MCF 10A (cell line): ENCODE results near the gene CHRNA10. TPM values are rescaled to one million over a fixed set of nuclear protein-coding genes. Genes with fewer than 3 reads are reported as not detected.

ENCODE experiments used
- BruUV-seq: library from RNA; stranded (reverse); fragments of 400-500 nt; replicated peaks from 2 replicates; lab custom pipeline; 2021; lab: Mats Ljungman, UMichigan
- CTCF ChIA-PET: fragments of 300-600 bp; sonication (Branson Sonifier 250); formaldehyde crosslinking; extraction: SDS; loops from one replicate; lab custom pipeline; 2021; ENCODE audit warnings: antibody characterized with exemption, inconsistent platforms; lab: Yijun Ruan, JAX
- POLR2A ChIA-PET: fragments of 300-600, 350-650 bp; sonication (Branson Sonifier 250); formaldehyde crosslinking; extraction: SDS; loops from one replicate; lab custom pipeline; 2020; ENCODE audit warnings: antibody characterized with exemption, inconsistent platforms; lab: Yijun Ruan, JAX
- DNase-seq: peaks from one replicate; pipeline ENCODE4 v3.0.0-alpha.2; 2018; ENCODE audit not compliant: unreplicated experiment
- H3K27ac Mint-ChIP-seq: one replicate; pipeline ENCODE4 v1.8.0; 2022; ENCODE audit warnings: mild to moderate bottlenecking, low read depth, mixed read lengths; ENCODE audit not compliant: unreplicated experiment
- H3K27me3 Mint-ChIP-seq: one replicate; pipeline ENCODE4 v1.8.0; 2022; ENCODE audit warnings: mixed read lengths; ENCODE audit not compliant: insufficient read depth, unreplicated experiment
- H3K36me3 Mint-ChIP-seq: one replicate; pipeline ENCODE4 v1.8.0; 2022; ENCODE audit warnings: mild to moderate bottlenecking, moderate library complexity, mixed read lengths; ENCODE audit not compliant: insufficient read depth, unreplicated experiment
- H3K4me1 Mint-ChIP-seq: one replicate; pipeline ENCODE4 v1.8.0; 2022; ENCODE audit warnings: mixed read lengths; ENCODE audit not compliant: insufficient read depth, unreplicated experiment
- H3K4me3 Mint-ChIP-seq: one replicate; pipeline ENCODE4 v1.8.0; 2022; ENCODE audit warnings: mild to moderate bottlenecking, moderate library complexity, mixed read lengths; ENCODE audit not compliant: unreplicated experiment
- H3K9me3 Mint-ChIP-seq: one replicate; pipeline ENCODE4 v1.8.0; 2022; ENCODE audit warnings: mixed read lengths; ENCODE audit not compliant: unreplicated experiment
- intact Hi-C: fragments of 100-400 bp; cut with micrococcal nuclease; formaldehyde crosslinking; loops from 2 replicates; pipeline ENCODE4 v1.14.1; 2022
- total RNA-seq: library from RNA; stranded (reverse); gene quantifications from 2 replicates; pipeline ENCODE4 v1.2.3, GENCODE V29; 2022
- TF ChIP-seq, protein P1 (sequence below): fragments of 200-600 bp; IDR thresholded peaks from one replicate; pipeline ENCODE4 v1.8.0; 2022; ENCODE audit warnings: antibody characterized with exemption, mild to moderate bottlenecking; ENCODE audit not compliant: unreplicated experiment

CHRNA10 gene
- total RNA-seq, 1 experiment from 2014 or later = 2.5 TPM

DNA sequence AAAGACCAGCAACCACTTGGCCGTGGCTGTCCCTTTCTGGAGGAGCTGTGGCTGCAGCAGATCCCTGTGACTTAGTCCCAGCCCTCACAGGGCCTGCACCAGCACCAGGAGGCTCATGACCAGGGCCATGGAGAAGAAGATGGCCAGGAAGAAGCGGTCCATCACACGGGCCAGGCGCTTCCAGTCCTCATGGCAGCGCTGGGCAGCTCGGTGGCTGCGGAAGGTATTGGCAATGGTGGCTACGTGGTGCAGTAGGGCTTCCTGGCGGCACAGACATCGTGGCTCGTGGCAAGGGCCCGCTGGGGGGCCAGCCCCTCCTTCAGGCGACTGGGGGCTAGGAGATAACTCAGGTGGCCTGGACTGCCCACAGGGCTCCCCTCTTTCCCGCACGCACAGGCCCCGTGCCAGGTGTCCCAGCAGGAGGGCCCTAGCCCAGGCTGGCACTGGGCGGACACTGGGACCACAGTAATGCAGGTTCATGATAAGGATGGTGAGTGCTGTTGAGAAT, 5.1 kb downstream of the CHRNA10 start:
- TF ChIP-seq, protein P1, sequence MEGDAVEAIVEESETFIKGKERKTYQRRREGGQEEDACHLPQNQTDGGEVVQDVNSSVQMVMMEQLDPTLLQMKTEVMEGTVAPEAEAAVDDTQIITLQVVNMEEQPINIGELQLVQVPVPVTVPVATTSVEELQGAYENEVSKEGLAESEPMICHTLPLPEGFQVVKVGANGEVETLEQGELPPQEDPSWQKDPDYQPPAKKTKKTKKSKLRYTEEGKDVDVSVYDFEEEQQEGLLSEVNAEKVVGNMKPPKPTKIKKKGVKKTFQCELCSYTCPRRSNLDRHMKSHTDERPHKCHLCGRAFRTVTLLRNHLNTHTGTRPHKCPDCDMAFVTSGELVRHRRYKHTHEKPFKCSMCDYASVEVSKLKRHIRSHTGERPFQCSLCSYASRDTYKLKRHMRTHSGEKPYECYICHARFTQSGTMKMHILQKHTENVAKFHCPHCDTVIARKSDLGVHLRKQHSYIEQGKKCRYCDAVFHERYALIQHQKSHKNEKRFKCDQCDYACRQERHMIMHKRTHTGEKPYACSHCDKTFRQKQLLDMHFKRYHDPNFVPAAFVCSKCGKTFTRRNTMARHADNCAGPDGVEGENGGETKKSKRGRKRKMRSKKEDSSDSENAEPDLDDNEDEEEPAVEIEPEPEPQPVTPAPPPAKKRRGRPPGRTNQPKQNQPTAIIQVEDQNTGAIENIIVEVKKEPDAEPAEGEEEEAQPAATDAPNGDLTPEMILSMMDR = no peak
- H3K4me1 Mint-ChIP-seq = no peaks in the 10 kb centered on the region
- H3K27ac Mint-ChIP-seq = no peak overlapping the region
- no peaks in the 10 kb centered on the region for H3K27me3 Mint-ChIP-seq
- no TSS peak for BruUV-seq
- CTCF ChIA-PET = interaction anchor here (1.1 kb wide), 1 partner anchor 9 kb away, joined by 6 read pairs; no protein-coding TSS in a partner anchor
- intact Hi-C loops = no loop called here
- no peak for DNase-seq
- H3K4me3 Mint-ChIP-seq = no peak overlapping the region
- POLR2A ChIA-PET = no interaction called here
- peaks cover 17% of the 10 kb centered on the region for H3K36me3 Mint-ChIP-seq
- H3K9me3 Mint-ChIP-seq = peaks cover 7% of the 10 kb centered on the region

DNA sequence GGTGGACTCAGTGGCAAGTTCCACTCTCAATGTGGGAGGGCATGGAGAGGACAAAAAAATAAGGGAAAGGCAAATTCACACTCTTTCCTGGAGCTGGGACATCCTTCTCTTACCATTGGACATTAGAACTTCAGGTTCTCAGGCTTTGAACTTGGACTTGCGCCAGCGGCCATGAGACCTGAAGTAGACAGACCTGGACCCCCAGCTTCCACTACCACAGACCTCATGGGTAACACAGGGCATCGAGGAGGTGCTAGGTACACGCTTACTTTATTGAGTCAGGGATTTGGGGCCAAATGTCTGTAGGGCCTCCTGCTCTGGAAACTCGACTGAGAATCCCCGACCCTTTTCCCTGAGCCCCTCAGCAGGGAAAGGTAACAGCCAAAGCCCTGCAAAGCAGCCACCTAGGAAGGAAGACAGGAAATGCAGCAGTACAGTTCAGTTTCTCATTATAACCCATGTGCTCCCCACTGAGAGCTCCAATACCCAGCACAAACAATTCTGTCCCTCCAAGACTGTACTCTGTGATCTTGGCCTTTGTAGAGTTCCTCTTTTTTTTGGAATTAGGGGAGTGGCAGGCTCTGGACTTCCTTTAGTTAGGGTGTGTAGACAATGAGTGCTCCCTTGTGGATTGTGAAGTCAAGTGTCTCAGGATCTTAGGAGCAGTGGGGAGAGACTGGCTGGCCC, 5.7 kb downstream of the CHRNA10 start:
- no peak for DNase-seq
- Mint-ChIP-seq H3K27me3 (no peaks in the 10 kb centered on the region), H3K27ac (no peak overlapping the region), H3K36me3 (peaks cover 17% of the 10 kb centered on the region), H3K4me1 (no peaks in the 10 kb centered on the region), H3K4me3 (no peak overlapping the region), H3K9me3 (peaks cover 7% of the 10 kb centered on the region)
- POLR2A ChIA-PET = interaction anchor here (1.2 kb wide), 1 partner anchor 9 kb away, joined by 3 read pairs; no protein-coding TSS in a partner anchor
- CTCF ChIA-PET = interaction anchor here (1.1 kb wide), 1 partner anchor 9 kb away, joined by 6 read pairs; no protein-coding TSS in a partner anchor
- TF ChIP-seq, protein P1 = no peak
- BruUV-seq = no TSS peak
- intact Hi-C loops = no loop called here

DNA sequence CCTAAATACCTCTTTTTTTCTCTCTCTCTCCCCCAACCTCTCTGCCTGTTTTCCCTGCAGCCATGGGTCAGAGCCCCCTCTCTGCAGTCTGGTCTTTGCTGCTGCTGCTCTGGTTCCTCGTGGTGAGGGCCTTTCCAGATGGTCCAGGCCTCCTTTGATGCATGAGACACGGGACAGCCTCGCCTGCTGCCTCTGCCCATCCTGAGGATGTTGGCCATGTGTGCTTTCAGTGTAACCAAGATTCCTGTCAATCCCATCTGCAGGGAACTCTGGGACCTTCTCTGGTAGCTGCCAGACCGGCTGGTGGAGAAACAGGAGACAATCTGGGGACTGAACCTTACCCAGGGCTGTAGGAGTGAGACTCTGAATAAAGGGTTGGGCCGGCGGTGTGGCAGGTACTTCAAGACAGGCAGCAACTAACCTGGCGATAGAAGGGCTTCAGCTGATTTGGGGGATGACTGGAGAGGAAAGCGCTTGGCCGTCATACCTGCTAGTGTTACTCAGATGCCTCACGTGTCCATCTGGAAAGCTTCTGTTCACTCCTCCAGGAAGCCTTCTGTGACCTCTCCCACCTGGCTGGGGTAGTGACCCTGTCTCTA, 7.1 kb downstream of the CHRNA10 start:
- intact Hi-C loops = no loop called here
- CTCF ChIA-PET = interaction anchor here (1.1 kb wide), 2 partner anchors 17 to 54 kb away, joined by 3 to 4 read pairs; no protein-coding TSS in a partner anchor

DNA sequence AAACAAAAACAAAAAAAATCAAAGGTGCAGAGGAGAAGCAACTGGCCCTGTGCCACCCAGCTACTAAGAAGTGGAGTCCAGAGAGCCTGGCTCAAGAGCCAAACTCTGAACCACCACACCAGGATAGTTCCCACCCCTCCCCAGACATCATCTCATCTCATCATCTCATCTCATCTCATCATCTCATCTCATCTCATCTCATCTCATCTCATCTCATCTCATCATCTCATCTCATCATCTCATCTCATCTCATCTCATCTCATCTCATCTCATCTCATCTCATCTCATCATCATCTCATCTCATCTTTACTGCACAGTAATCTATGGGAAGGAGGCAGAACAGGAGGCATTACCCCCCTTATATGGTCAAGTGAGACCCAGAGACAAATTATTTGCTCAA, 8.3 kb downstream of the CHRNA10 start:
- no peak overlapping the region for H3K27ac Mint-ChIP-seq
- intact Hi-C loops = no loop called here
- no TSS peak for BruUV-seq
- H3K27me3 Mint-ChIP-seq = peaks cover 14% of the 10 kb centered on the region
- POLR2A ChIA-PET = no interaction called here
- H3K36me3 Mint-ChIP-seq = peaks cover 7% of the 10 kb centered on the region
- TF ChIP-seq, protein P1 = no peak
- H3K9me3 Mint-ChIP-seq = peaks cover 15% of the 10 kb centered on the region
- H3K4me3 Mint-ChIP-seq = no peak overlapping the region
- H3K4me1 Mint-ChIP-seq = no peaks in the 10 kb centered on the region
- no peak for DNase-seq
- CTCF ChIA-PET = no interaction called here

More for the DNA sequence above, 7.1 kb downstream of the CHRNA10 start:
- no peaks in the 10 kb centered on the region for H3K4me1 Mint-ChIP-seq
- peaks cover 3% of the 10 kb centered on the region for H3K27me3 Mint-ChIP-seq
- TF ChIP-seq, protein P1 = no peak
- no TSS peak for BruUV-seq
- no peak overlapping the region for H3K4me3 Mint-ChIP-seq
- H3K36me3 Mint-ChIP-seq = peaks cover 14% of the 10 kb centered on the region
- H3K9me3 Mint-ChIP-seq = peaks cover 7% of the 10 kb centered on the region
- POLR2A ChIA-PET = no interaction called here
- no peak for DNase-seq
- H3K27ac Mint-ChIP-seq = no peak overlapping the region
